GM12891 (cell line): Measurements from ENCODE around the gene RBM34.

Source experiments
- DNase-seq: peaks from one replicate; pipeline ENCODE4 v3.0.0; 2011; ENCODE audit warnings: low spot score; ENCODE audit not compliant: insufficient read length
- FAIRE-seq: peaks from 2 replicates; lab custom pipeline; 2011; peaks lifted over from hg19 to GRCh38; lab: Jason Lieb, UNC
- PAX5 ChIP-seq: IDR thresholded peaks from 2 replicates; pipeline ENCODE4 v1.6.1; 2011; ENCODE audit warnings: low read length, moderate library complexity, mild to moderate bottlenecking; ENCODE audit not compliant: insufficient read depth, severe bottlenecking
- POLR2A ChIP-seq: IDR thresholded peaks from 2 replicates; pipeline ENCODE4 v1.6.1; 2011; ENCODE audit warnings: low read depth, low read length, control low read depth
- POLR2AphosphoS5 ChIP-seq: IDR thresholded peaks from 2 replicates; pipeline ENCODE4 v1.6.1; 2011; ENCODE audit warnings: low read depth, low read length, control low read depth
- POU2F2 ChIP-seq: IDR thresholded peaks from 2 replicates; pipeline ENCODE4 v1.6.1; 2011; ENCODE audit warnings: low read depth, mild to moderate bottlenecking, control low read depth, low read length, moderate library complexity
- SPI1 ChIP-seq: IDR thresholded peaks from 2 replicates; pipeline ENCODE4 v1.6.1; 2011; ENCODE audit warnings: low read depth, low read length, control low read depth
- TAF1 ChIP-seq: IDR thresholded peaks from 2 replicates; pipeline ENCODE4 v1.6.1; 2011; ENCODE audit warnings: low read depth, low read length, control low read depth

The RBM34 gene

DNA sequence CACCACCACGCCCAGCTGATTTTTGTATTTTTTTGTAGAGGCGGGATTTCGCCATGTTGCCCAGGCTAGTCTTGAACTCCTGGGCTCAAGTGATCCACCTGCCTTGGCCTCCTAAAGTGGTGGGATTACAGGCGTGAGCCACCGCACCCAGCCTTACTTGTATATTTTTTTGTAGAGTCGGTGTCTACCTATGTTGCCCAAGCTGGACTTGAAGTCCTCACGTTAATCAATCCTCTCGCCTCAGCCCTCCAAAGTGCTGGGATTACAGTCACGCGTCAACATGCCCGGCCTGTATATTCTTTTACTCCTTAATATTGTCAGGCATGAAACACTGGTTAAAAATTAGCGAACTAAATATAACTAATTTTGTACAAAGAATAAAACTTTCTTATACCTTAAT is 26.9 kb downstream of the RBM34 start:
- DNase-seq, result no peak
- TF ChIP-seq POU2F2 (no peak), PAX5 (no peak), SPI1 (no peak), POLR2AphosphoS5 (no peak), TAF1 (no peak), POLR2A (no peak)
- no peak for FAIRE-seq

DNA sequence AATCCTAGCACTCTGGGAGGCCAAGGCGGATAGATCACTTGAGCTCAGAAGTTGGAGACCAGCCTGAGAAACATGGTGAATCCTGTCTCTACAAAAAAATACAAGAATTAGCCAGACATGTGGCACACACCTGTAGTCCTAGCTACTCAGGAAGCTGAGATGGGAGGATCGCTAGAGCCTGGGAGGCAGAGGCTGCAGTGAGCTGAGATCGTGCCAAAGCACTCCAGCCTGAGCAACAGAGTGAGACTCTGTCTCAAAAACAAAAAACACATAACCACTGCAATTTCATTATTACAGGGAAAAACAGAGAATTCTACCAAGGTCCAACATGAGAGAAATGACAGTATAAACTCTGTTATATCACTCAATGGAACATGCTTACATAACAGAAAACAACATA is 28.0 kb downstream of the RBM34 start:
- FAIRE-seq, result no peak
- no peak for DNase-seq
- TF ChIP-seq TAF1 (no peak), POLR2A (no peak), SPI1 (no peak), PAX5 (no peak), POU2F2 (no peak), POLR2AphosphoS5 (no peak)

DNA sequence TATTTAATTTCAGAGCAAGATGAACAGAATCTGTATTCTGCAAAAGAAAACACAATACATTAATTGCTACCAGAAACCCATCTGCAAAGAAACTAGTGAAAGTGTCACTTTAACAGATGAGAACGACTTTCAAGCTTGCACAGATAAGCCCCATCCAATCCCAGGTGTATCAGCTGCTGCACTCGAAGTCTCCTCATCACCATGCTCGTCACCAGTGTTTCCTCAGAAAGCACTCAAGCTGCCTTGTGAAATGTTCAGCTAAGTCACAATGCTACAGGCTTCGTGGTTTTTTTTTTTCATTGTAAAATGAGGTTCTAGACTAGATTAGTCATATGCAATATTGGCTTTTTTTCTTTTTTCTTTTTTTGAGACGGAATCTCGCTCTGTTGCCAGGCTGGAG is 29.1 kb downstream of the RBM34 start:
- DNase-seq, result no peak
- no peak for FAIRE-seq
- TF ChIP-seq POLR2A (no peak), POLR2AphosphoS5 (no peak), POU2F2 (no peak), SPI1 (no peak), TAF1 (no peak), PAX5 (no peak)

DNA sequence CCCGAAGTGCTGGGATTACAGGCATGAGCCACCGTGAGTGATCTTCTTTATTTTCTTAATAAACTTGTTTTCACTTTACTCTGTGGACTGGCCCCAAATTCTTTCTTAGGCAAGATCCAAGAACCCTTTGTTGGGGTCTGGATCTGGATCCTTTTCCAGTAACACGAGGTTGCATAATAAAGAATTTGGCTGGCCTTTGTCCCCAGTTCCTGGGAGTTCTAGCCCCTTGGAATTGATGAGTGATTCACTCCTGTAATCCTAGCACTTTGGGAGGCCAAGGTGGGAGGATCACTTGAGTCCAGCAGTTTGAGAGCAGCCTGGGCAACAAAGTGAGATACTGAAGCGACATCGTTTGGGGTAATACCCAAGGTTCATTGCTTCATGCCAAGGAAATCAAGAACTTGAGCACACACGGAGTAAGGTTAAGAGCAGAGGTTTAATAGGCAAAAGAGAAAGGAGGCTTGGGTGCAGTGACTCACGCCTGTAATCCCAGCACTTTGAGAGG is 30.2 kb downstream of the RBM34 start:
- DNase-seq, result no peak
- FAIRE-seq, result no peak
- TF ChIP-seq SPI1, result no peak
- TF ChIP-seq POLR2AphosphoS5, result no peak
- TF ChIP-seq POLR2A, result no peak
- TF ChIP-seq POU2F2, result no peak
- no peak for TF ChIP-seq TAF1
- no peak for TF ChIP-seq PAX5

DNA sequence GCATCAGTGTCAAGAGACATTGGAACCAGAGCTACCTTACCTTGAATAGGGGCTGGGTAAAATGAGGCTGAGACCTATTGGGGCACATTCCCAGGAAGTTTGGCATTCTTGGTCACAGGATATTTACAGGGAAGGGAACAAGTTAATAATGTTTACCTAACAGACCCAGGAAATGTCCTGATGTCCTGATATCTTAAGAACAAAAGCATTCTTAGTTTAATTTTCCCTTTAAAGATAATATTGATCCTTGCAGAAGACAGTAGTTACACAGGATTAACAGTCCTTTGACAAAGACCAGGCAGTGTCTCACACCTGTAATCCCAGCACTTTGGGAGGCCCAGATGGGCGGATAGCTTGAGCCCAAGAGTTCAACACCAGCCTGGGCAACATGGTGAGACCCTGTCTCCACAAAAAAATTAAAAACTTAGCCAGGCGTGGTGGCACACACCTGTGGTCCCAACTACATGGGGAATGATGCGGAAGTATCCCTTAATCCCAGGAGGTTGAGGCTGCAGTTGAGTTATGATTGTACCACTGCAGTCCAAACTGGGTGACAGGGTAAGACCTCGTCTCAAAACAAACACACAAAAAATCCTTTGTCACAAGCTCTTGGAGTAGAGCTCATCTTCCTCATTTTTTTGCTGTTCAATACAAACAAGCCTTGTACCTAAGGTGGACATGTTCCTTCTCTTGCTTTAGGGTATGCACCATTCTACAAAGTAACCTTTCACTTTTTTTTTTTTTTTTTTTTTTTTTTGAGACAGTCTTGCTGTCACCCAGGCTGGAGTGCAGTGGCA is 31.1 kb downstream of the RBM34 start:
- TF ChIP-seq POU2F2 (no peak), POLR2A (no peak), PAX5 (no peak), POLR2AphosphoS5 (peak; percentile 50; the same call in 1 of the 2 replicates)
- FAIRE-seq (no peak), DNase-seq (no peak)

DNA sequence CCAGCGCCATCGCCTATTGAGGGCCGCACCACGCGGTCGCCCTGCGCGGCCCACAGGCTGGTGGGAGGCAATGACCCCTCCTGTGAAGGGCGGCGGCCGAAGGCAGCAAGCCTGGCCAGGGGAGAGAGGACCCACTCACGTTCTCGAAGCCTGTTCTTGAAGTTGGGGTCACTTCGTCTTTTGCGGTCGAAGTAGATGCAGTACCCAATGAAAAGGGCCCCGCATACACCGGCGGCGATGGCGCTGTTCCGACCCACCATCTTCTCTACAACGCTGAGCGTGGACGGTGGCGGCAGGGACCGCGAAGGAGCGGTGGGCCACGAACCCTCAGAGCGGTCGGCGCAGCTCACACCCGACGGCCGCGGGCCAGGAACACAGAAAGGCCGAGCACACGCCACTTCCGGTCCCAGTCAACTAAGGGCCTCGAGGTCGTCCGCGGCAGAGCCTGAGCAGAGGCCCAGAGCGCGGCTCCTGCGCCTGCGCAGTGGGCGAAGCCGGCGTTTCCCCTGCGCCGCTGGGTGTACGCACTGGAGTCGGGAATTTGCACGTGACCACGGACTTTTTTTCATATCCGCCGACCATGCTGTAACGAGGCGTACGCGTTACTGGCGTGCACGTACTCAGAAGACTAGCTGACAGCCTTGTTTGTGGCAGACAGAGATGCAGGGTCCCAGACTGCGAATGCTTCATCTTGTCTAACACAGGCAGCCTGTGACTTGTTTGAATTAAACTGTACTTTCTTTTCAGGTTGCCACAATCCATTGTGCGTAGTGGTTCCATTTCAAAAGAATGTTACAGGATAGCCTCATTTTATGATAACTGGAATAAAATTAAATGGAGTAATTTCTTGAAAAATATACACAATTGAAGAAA is 32.4 kb downstream of the RBM34 start, which contains the start of gene TOMM20:
Gene TOMM20, minus strand, starts transcription at position 382 of the 873 bp plus-strand sequence. Its CDS starts 122 bp downstream, at position 260.
- TF ChIP-seq POLR2AphosphoS5 (peak; percentile 96), POLR2A (peak; percentile 97), TAF1 (peak; percentile 92), PAX5 (no peak), SPI1 (peak; percentile 51), POU2F2 (peak; percentile 47; the same call in 1 of the 2 replicates)
- peak; percentile 93 for DNase-seq
- FAIRE-seq, result peak; percentile 98

DNA sequence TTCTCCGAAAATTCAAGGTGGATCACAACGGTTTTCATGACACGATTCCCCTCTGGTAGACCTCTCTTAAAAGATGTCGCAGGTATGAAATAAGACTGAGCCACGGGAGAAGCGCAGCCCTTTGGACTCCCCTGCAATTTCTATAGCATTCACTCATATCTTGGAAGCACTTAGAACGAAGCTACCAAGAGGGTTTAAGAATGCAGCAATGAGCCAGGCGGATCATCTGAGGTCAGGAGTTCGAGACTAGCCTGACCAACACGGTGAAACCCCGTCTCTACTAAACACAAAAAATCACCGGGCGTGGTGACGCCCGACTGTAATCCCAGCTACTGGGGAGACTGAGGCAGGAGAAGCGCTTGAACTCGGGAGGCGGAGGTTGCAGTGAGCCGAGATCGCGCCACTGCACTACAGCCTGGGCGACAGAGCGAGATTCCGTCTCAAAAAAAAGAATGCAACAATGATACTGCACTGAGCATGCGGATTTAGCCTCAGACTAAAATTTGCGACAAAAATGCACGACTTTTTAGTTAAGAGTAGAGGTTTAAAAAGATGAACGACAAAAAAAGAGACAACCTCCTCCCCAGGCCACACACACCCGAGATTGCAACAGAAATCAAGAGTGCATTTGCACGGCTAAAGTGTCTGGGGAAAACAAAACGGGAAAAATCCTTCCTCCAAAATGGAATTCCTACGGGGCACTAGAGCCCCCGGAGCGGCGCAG is 33.2 kb downstream of the RBM34 start:
- TF ChIP-seq TAF1 (no peak), POU2F2 (no peak), POLR2AphosphoS5 (no peak)
- FAIRE-seq (no peak), DNase-seq (no peak)

DNA sequence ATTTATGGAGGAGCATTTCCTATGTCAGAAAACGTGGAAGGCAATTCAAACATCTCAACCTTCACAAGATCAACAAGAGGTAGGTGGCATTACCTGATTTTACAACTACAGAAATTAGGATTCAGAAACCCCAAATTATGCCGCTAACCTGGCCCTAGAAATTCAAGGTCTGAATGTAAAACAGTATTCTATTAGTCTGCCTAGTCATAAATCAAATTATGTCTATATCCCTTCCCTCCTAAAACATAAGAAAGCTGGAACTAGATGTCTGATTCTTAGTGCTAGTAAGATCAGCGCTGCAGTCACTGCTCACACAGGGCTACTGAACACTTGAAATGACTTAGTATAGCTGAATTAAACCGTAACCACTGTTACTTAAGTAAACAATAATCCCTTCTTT is 33.8 kb downstream of the RBM34 start:
- no peak for DNase-seq
- TF ChIP-seq PAX5, result no peak
- no peak for TF ChIP-seq POLR2AphosphoS5
- no peak for TF ChIP-seq TAF1
- no peak for TF ChIP-seq POU2F2
- TF ChIP-seq SPI1, result no peak
- TF ChIP-seq POLR2A, result no peak
- FAIRE-seq, result no peak
